HepG2 (cell line): ENCODE data around the gene CAPN15. TPM values are rescaled to one million over a fixed set of nuclear protein-coding genes. Genes with fewer than 3 reads are reported as not detected.
A peak's percentile ranks its signal among the peaks of the same experiment; 100 is the strongest.

Experiments
- ATAC-seq: fragments of 200-7000 bp; cut with Tn5 transposase; 3 replicates; pipeline ENCODE4 v1.9.1; 2020; ENCODE audit warnings: mild to moderate bottlenecking, moderate library complexity
- BruUV-seq: library from RNA; stranded (reverse); fragments of 400-500 nt; replicated peaks from 2 replicates; lab custom pipeline; 2021; lab: Mats Ljungman, UMichigan
- CTCF ChIA-PET: fragments of 300-600 bp; formaldehyde crosslinking; extraction: SDS; loops from one replicate; lab custom pipeline; 2021; ENCODE audit warnings: low total read pairs, inconsistent platforms, low intra/inter-chr PET ratio; lab: Yijun Ruan, JAX
- POLR2A ChIA-PET: fragments of 350-600 bp; sonication (Branson Sonifier 250); formaldehyde crosslinking; loops from one replicate; lab custom pipeline; 2020; ENCODE audit warnings: antibody characterized with exemption, inconsistent platforms; lab: Yijun Ruan, JAX
- DNase-seq: peaks from one replicate; pipeline ENCODE4 v3.0.0-alpha.2; 2015; ENCODE audit warnings: low spot score
- FAIRE-seq: peaks from 3 replicates; lab custom pipeline; 2011; peaks lifted over from hg19 to GRCh38; lab: Jason Lieb, UNC
- H2AFZ ChIP-seq: one replicate; pipeline ENCODE4 v1.6.1; 2011; ENCODE audit warnings: low read length, inconsistent platforms
- H3K27ac ChIP-seq: fragments of 300-600 bp; 3 replicates; pipeline ENCODE4 v1.8.0; 2011; ENCODE audit warnings: mixed run types, mild to moderate bottlenecking, mixed read lengths, low read length, inconsistent platforms; ENCODE audit not compliant: insufficient read depth; ENCODE audit errors: extremely low read length
- H3K27me3 ChIP-seq, 2 experiments: fragments of 200-600 bp in 1 of 2; 2 replicates in 1 of 2; 3 replicates in 1 of 2; pipeline versions ENCODE4 v1.6.0 to v1.8.0; 2011; ENCODE audit warnings: low read length in 2 of 2, mild to moderate bottlenecking in 2 of 2, moderate library complexity in 2 of 2, inconsistent platforms in 1 of 2; ENCODE audit not compliant: insufficient read depth in 2 of 2, control insufficient read depth in 1 of 2
- H3K36me3 ChIP-seq, 2 experiments: fragments of 200-600 bp in 1 of 2; replicated peaks in 1 of 2; 2 replicates in 1 of 2; 3 replicates in 1 of 2; pipeline versions ENCODE4 v1.5.1 to v1.8.0; 2011; ENCODE audit warnings: low read length in 2 of 2, inconsistent platforms in 1 of 2; ENCODE audit not compliant: insufficient read depth in 2 of 2, control insufficient read depth in 1 of 2
- H3K4me1 ChIP-seq: 2 replicates; pipeline ENCODE4 v1.5.1; 2012; ENCODE audit warnings: low read length, inconsistent platforms; ENCODE audit not compliant: insufficient read depth
- H3K4me2 ChIP-seq: 2 replicates; pipeline ENCODE4 v1.6.0; 2011; ENCODE audit warnings: low read depth, low read length, inconsistent platforms
- H3K4me3 ChIP-seq, 3 experiments: fragments of 200-600 bp in 1 of 3; sonication (generic), shearing (Covaris generic) in 1 of 3; replicated peaks in 1 of 3; 2 replicates each; pipeline ENCODE4 v1.5.1; 2011 to 2016; ENCODE audit warnings: low read length in 3 of 3, inconsistent platforms in 2 of 3, low read depth in 2 of 3, mild to moderate bottlenecking in 2 of 3, control low read depth in 1 of 3, mixed read lengths in 1 of 3; ENCODE audit not compliant: insufficient read depth in 1 of 3
- H3K79me2 ChIP-seq: one replicate; pipeline ENCODE4 v1.6.1; 2011; ENCODE audit warnings: low read length, inconsistent platforms; ENCODE audit not compliant: insufficient read depth
- H3K9ac ChIP-seq: 2 replicates; pipeline ENCODE4 v1.6.0; 2011; ENCODE audit warnings: mild to moderate bottlenecking, low read depth, low read length, inconsistent platforms; ENCODE audit not compliant: insufficient read depth
- H3K9me3 ChIP-seq: 2 replicates; pipeline ENCODE4 v1.5.1; 2012; ENCODE audit warnings: mild to moderate bottlenecking, low read length
- H4K20me1 ChIP-seq: 2 replicates; pipeline ENCODE4 v1.6.0; 2011; ENCODE audit warnings: inconsistent platforms, mild to moderate bottlenecking, low read length, moderate library complexity; ENCODE audit not compliant: insufficient read depth
- AGO2 ChIP-seq: fragments of 200-400 bp; formaldehyde crosslinking; optimal IDR thresholded peaks from 2 replicates; pipeline ENCODE3; 2017; ENCODE audit warnings: mild to moderate bottlenecking, low read depth, low read length, moderate library complexity
- CBX2 ChIP-seq, 2 experiments: fragments of 200-600 bp in 1 of 2; sonication (generic); formaldehyde crosslinking in 1 of 2; IDR thresholded peaks; 2 replicates each; pipeline versions ENCODE4 v1.7.0 to v1.8.1; 2018 to 2022; ENCODE audit warnings: low read depth in 2 of 2, low read length in 1 of 2, mild to moderate bottlenecking in 1 of 2, missing genetic modification reagents in 1 of 2
- CHD4 ChIP-seq: fragments of 200-600 bp; sonication (generic); IDR thresholded peaks from 2 replicates; pipeline ENCODE4 v1.7.0; 2017; ENCODE audit warnings: mild to moderate bottlenecking, low read length, borderline replicate concordance
- KMT2B ChIP-seq: IDR thresholded peaks from 2 replicates; pipeline ENCODE4 v1.6.1; 2016; ENCODE audit warnings: missing genetic modification reagents, missing compliant biosample characterization
- PAX8 ChIP-seq: sonication (generic); formaldehyde crosslinking; IDR thresholded peaks from 2 replicates; pipeline ENCODE4 v1.8.0; 2022; ENCODE audit warnings: mild to moderate bottlenecking, missing genetic modification reagents, borderline replicate concordance
- POLR2A ChIP-seq, 2 experiments: IDR thresholded peaks; 2 replicates each; pipeline ENCODE4 v1.6.1; 2011; ENCODE audit warnings: low read depth in 2 of 2, low read length in 2 of 2, mild to moderate bottlenecking in 1 of 2, moderate library complexity in 1 of 2; ENCODE audit not compliant: insufficient read depth in 1 of 2
- POLR2AphosphoS5 ChIP-seq: IDR thresholded peaks from 2 replicates; pipeline ENCODE4 v1.6.1; 2012; ENCODE audit warnings: low read depth, low read length
- RBFOX2 ChIP-seq: fragments of 200-400 bp; formaldehyde crosslinking; IDR thresholded peaks from 2 replicates; pipeline ENCODE4 v1.6.1; 2017; ENCODE audit warnings: low read depth, mild to moderate bottlenecking, low read length
- SMAD9 ChIP-seq: sonication (generic); formaldehyde crosslinking; IDR thresholded peaks from 2 replicates; pipeline ENCODE4 v1.5.1; 2020; ENCODE audit warnings: mild to moderate bottlenecking, missing genetic modification reagents
- TGIF2 ChIP-seq: IDR thresholded peaks from 2 replicates; pipeline ENCODE4 v1.6.1; 2016; ENCODE audit warnings: control low read depth, missing compliant biosample characterization
- YEATS4 ChIP-seq: sonication (generic); formaldehyde crosslinking; IDR thresholded peaks from 2 replicates; pipeline ENCODE4 v1.4.0; 2020; ENCODE audit warnings: missing genetic modification reagents, borderline replicate concordance
- ZMYM3 ChIP-seq: sonication (generic); formaldehyde crosslinking; IDR thresholded peaks from 2 replicates; pipeline ENCODE4 v1.5.1; 2020; ENCODE audit warnings: mild to moderate bottlenecking, missing genetic modification reagents
- ZNF709 ChIP-seq: sonication (generic); formaldehyde crosslinking; IDR thresholded peaks from 2 replicates; pipeline ENCODE4 v1.5.0; 2020; ENCODE audit warnings: mild to moderate bottlenecking, missing genetic modification reagents
- ZNF841 ChIP-seq: sonication (generic); formaldehyde crosslinking; IDR thresholded peaks from 2 replicates; pipeline ENCODE4 v1.8.1; 2023; ENCODE audit warnings: missing genetic modification reagents, borderline replicate concordance
- ZNF878 ChIP-seq: sonication (generic); formaldehyde crosslinking; IDR thresholded peaks from 2 replicates; pipeline ENCODE4 v1.8.1; 2023; ENCODE audit warnings: mild to moderate bottlenecking, missing genetic modification reagents, moderate library complexity
- WGBS: methylation state at CpG from one replicate; pipeline ENCODE4 v1.1.6; 2017; ENCODE audit warnings: low lambda C conversion rate; 5-methylcytosine and 5-hydroxymethylcytosine counted together
- in situ Hi-C: cut with HindIII; loops from 2 replicates; pipeline ENCODE4 v1.10.0; 2017; ENCODE audit warnings: low pct_unique_long_range_greater_than_20kb; ENCODE audit not compliant: extremely low pct_ligation_motif_present
- intact Hi-C: fragments of 100-400 bp; cut with micrococcal nuclease; formaldehyde crosslinking; loops from one replicate; pipeline ENCODE4 v1.10.0; 2022; ENCODE audit not compliant: unreplicated experiment
- polyA plus RNA-seq, 8 experiments: library from polyadenylated mRNA; depleted of rRNA in 3 of 8; stranded (reverse) in 7 of 8; unstranded in 1 of 8; fragments of >200 nt; fragmentation: Illumina TruSeq in 4 of 8; extraction: Trizol in 4 of 8; gene quantifications; 2 replicates each; pipeline versions ENCODE4 v1.2.1 to v1.2.3, GENCODE V29; 2011 to 2016; ENCODE audit warnings: low read depth in 4 of 8, missing spikeins in 1 of 8, mixed read lengths in 1 of 8; ENCODE audit not compliant: insufficient read depth in 1 of 8
- total RNA-seq, 5 experiments: library from RNA; depleted of rRNA; stranded (reverse); fragments of >200 nt; fragmentation: Illumina TruSeq; extraction: Trizol; gene quantifications; 2 replicates each; pipeline ENCODE4 v1.2.3, GENCODE V29; 2016; ENCODE audit warnings: low read depth in 1 of 5
- TF ChIP-seq, protein P1 (sequence below), 2 experiments: sonication (generic) in 1 of 2; formaldehyde crosslinking in 1 of 2; IDR thresholded peaks; 2 replicates each; pipeline versions ENCODE4 v1.4.0 to v1.6.1; 2018 to 2020; ENCODE audit warnings: missing genetic modification reagents in 2 of 2, borderline replicate concordance in 1 of 2, low read depth in 1 of 2, mild to moderate bottlenecking in 1 of 2, missing biosample characterization in 1 of 2
- TF ChIP-seq, protein P2 (sequence below): sonication (generic); formaldehyde crosslinking; IDR thresholded peaks from 2 replicates; pipeline ENCODE4 v1.8.0; 2022; ENCODE audit warnings: mild to moderate bottlenecking, missing genetic modification reagents; ENCODE audit not compliant: insufficient replicate concordance

CAPN15 gene
- total and polyA plus RNA-seq, 2 of the 13 experiments (the other 11 are each of a cell fraction or from before 2014, with no cell fraction given) = 14.9 to 24.5 TPM

DNA sequence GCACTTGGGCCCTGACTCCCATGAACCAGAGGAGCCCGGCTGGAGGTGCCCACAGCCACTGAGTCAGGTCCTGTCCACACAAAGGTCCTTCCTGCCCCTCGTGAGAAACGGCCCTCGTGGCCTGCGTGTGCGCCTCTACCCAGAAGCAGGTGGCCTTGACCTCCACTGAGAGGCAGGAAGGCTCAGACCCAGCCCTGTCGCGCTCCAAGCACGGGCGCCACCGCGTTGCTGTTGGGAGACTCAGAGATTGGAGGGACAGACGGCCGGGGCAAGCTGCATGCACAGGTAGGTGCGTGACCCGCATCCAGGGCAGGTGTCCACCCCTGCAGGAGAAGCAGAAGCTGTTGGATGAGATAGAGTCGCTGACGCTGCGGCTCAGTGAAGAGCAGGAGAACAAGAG lies 8.1 kb upstream of the CAPN15 start:
- ChIA-PET CTCF (no interaction called here), POLR2A (interaction anchor here (0.9 to 2.1 kb wide), 3 partner anchors 8 to 14 kb away, joined by 3 to 8 read pairs (median 6); partner anchors contain the start of gene CAPN15)
- no peak overlapping the region for H3K9ac ChIP-seq
- H3K9me3 ChIP-seq = no peaks in the 10 kb centered on the region
- no peaks in the 10 kb centered on the region for H4K20me1 ChIP-seq
- peaks cover 25 to 55% of the 10 kb centered on the region in 2 experiments; a peak in 4 of 5 replicates for H3K36me3 ChIP-seq
- no peak for ATAC-seq
- intact Hi-C loops = no loop called here
- DNase-seq = no peak
- no peaks in the 10 kb centered on the region for H3K27me3 ChIP-seq
- BruUV-seq = no TSS peak
- in situ Hi-C loops = no loop called here
- H3K4me3 ChIP-seq = no peak overlapping the region
- 95% methylated on average over 18 of the region's 19 CpGs for WGBS
- no peak for TF ChIP-seq YEATS4 (CRISPR knock-in tag)
- peak in 1 of 2 experiments; percentile 13; a peak in 1 of 4 replicates for TF ChIP-seq POLR2A (IDR thresholded peaks at IDR 0.05; ENCODE audit: insufficient read depth in 1 of 2, low read depth in 2 of 2, low read length in 2 of 2)
- no peak for TF ChIP-seq CHD4
- no peak for TF ChIP-seq ZNF878 (CRISPR knock-in tag)
- 0 out of 2 replicates have a peak, but pooled peaks have one; percentile 18 for TF ChIP-seq POLR2AphosphoS5
- peak; percentile 83 for TF ChIP-seq AGO2
- TF ChIP-seq ZNF709 = no peak
- TF ChIP-seq KMT2B (CRISPR knock-in tag) = no peak
- 0 out of 2 replicates have a peak, but pooled peaks have one; percentile 22 for TF ChIP-seq RBFOX2
- TF ChIP-seq SMAD9 (CRISPR knock-in tag) = no peak
- no peak for TF ChIP-seq ZNF841 (CRISPR knock-in tag)
- no peak for TF ChIP-seq ZMYM3 (CRISPR knock-in tag)
- TF ChIP-seq CBX2 (IDR thresholded peaks at IDR 0.05; ENCODE audit: low read depth, low read length) = no peak
- no peak for TF ChIP-seq CBX2 (CRISPR knock-in tag; IDR thresholded peaks at IDR 0.05; ENCODE audit: low read depth)
- TF ChIP-seq, protein P1, sequence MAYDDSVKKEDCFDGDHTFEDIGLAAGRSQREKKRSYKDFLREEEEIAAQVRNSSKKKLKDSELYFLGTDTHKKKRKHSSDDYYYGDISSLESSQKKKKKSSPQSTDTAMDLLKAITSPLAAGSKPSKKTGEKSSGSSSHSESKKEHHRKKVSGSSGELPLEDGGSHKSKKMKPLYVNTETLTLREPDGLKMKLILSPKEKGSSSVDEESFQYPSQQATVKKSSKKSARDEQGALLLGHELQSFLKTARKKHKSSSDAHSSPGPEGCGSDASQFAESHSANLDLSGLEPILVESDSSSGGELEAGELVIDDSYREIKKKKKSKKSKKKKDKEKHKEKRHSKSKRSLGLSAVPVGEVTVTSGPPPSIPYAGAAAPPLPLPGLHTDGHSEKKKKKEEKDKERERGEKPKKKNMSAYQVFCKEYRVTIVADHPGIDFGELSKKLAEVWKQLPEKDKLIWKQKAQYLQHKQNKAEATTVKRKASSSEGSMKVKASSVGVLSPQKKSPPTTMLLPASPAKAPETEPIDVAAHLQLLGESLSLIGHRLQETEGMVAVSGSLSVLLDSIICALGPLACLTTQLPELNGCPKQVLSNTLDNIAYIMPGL (CRISPR knock-in tag; IDR thresholded peaks at IDR 0.05; ENCODE audit: borderline replicate concordance in 1 of 2, low read depth in 1 of 2) = no peak
- no peak for TF ChIP-seq PAX8 (CRISPR knock-in tag)
- TF ChIP-seq TGIF2 (CRISPR knock-in tag) = no peak
- TF ChIP-seq, protein P2, sequence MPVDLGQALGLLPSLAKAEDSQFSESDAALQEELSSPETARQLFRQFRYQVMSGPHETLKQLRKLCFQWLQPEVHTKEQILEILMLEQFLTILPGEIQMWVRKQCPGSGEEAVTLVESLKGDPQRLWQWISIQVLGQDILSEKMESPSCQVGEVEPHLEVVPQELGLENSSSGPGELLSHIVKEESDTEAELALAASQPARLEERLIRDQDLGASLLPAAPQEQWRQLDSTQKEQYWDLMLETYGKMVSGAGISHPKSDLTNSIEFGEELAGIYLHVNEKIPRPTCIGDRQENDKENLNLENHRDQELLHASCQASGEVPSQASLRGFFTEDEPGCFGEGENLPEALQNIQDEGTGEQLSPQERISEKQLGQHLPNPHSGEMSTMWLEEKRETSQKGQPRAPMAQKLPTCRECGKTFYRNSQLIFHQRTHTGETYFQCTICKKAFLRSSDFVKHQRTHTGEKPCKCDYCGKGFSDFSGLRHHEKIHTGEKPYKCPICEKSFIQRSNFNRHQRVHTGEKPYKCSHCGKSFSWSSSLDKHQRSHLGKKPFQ (CRISPR knock-in tag) = no peak
- no peak overlapping the region for H3K27ac ChIP-seq
- FAIRE-seq = no peak
- no peak overlapping the region for H2AFZ ChIP-seq
- peaks cover 10% of the 10 kb centered on the region; the same call in 1 of the 2 replicates for H3K4me1 ChIP-seq
- no peaks in the 10 kb centered on the region for H3K79me2 ChIP-seq
- no peak overlapping the region for H3K4me2 ChIP-seq
